Glomerular endothelial cell (primary cell): ENCODE measurements around the gene SELENOT. TPM values are rescaled to one million over a fixed set of nuclear protein-coding genes. Genes with fewer than 3 reads are reported as not detected.
A peak's percentile ranks its signal among the peaks of the same experiment; 100 is the strongest.
"Not testable (repeated sequence)": the region's sequence is repeated elsewhere in the genome, so short reads cannot be mapped to it uniquely, and the experiment has no call there.

Experiments
- DNase-seq: peaks from one replicate; pipeline ENCODE4 v3.0.0-alpha.2; 2011; ENCODE audit warnings: low read depth, low spot score; ENCODE audit errors: extremely low read depth
- total RNA-seq: library from RNA; depleted of rRNA; stranded (reverse); fragments of >200 nt; gene quantifications from 2 replicates; pipeline ENCODE4 v1.2.3, GENCODE V29; 2015

Gene SELENOT
- 130 and 133 TPM in 2 replicates for total RNA-seq

DNA sequence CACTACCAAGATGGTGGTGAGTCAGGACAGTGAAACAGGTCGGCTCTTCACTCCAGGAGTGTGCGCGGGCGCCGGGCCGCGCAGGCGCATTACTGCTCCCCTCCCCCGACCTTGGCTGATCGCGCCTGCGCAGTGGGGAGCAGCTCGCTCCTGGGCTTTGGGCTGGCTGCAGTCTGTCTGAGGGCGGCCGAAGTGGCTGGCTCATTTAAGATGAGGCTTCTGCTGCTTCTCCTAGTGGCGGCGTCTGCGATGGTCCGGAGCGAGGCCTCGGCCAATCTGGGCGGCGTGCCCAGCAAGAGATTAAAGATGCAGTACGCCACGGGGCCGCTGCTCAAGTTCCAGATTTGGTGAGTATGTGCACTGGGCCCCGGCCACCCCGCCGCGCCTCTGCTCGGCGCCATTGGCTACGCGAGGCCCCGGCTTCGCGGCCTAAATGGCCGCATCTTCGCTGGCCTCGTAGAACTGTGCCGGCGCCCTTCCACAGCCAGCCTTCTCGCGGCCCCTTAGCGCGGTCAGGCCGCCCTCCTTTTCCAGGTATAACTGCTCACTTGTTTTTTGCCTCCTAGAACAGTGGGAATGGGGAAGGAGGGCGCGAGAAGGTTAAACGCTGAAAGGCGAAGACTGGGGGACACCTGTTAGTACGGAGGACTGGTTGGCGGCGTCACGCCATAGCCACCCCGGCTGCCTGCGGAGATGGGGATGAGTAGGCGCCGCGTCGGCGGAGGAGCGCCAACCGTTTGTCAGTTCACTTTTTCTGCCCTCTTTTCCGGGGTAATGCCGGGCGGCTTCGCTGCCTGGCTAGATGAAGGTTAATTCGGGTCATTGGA, at the start of gene SELENOT:
Gene SELENOT, plus strand, starts transcription at position 169 of the 827 bp plus-strand sequence. Its CDS starts 42 bp downstream, at position 211.
- peak; percentile 78 for DNase-seq

DNA sequence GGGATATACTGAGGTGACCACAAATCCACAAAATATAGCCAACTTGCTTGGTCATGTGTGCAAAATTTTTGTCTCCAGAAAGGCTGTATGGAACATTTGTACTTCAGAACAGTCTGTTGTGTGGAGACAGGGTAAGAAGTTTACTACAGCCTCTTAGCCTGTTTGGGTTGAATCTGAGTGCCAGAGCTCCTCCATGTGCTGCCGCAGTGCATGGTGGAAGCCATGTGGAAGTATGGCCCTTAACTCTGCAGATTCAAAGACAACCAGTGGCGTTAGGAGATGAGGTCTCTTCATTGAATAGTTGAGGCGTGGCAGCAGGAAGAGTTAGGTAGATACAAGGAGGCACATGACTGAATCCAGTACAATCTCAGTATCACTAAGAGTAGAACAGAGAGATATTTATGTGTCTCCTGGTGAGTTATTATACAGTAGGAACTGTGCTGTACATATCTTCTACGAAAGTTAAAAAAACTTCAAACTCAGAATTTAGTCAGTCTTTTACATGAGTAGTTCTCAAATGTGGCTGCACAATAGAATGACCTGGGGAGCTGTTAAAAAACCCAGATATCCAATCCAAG, 47.2 kb upstream of the SELENOT start:
- DNase-seq = no peak

- DNase-seq = peak; percentile 55
Observed at GRCh38 chr3:150556792-150557191, 46.3 kb upstream of the SELENOT start.

DNA sequence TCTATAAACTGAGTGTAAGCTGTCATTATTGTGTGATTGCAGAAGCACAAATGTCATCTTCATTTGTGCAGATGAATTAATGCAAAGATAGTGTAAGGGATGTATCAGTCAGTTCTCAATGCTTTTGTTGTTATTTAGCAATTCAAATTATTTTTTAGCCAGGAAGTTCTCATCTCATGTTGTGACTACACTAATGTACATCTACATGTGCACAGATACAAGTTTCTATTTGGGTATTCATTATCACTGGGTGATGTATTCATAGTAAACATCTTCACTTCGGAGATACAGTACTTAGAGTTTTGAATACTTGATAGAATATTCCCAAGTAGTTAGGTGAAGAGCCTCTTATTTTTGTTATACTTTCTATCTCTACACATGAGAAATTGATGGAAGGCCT, 45.4 kb upstream of the SELENOT start:
- DNase-seq = no peak

GRCh38 chr3:150564243-150564642, 38.9 kb upstream of the SELENOT start:
- no peak for DNase-seq

GRCh38 chr3:150567328-150567727, 35.8 kb upstream of the SELENOT start:
- DNase-seq = no peak

- no peak for DNase-seq
Observed at GRCh38 chr3:150577855-150578254, 25.3 kb upstream of the SELENOT start.

DNA sequence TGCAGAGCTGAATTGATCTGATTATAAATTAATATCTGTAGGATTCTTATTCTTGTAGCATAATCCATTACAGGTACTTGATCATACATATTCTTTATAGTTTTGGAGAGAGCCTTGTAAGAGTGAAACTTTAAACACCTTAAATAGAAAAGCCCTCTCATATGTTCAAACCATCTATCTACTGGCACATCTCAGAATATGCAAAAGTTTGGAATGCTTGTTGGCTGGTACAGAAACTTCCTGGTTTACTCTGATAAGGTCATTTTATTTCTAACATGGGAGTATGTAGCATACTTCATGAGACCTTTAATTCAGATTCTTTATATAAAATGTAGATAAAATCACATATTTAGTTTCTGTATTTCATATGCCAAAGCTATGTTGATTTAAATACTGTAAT, 21.9 kb upstream of the SELENOT start:
- no peak for DNase-seq

DNA sequence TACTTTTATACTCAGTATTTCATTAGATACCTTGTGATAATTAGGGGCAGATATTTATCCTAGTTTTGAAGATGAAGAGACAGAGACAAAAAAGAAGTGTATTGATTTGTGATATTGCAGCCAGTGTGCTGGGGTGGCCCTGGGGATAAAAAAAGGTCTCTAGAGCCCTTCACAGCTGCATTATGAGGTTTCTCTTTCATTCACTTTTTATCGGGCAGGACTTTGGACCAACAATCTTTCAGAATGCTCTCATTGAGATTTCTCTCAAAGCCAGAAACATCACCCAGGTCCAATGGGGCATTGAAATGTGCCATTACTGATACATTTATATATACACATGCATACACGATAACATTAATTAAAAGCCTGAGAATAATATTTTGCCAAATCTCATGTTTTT, 20.5 kb upstream of the SELENOT start:
- DNase-seq = no peak

DNA sequence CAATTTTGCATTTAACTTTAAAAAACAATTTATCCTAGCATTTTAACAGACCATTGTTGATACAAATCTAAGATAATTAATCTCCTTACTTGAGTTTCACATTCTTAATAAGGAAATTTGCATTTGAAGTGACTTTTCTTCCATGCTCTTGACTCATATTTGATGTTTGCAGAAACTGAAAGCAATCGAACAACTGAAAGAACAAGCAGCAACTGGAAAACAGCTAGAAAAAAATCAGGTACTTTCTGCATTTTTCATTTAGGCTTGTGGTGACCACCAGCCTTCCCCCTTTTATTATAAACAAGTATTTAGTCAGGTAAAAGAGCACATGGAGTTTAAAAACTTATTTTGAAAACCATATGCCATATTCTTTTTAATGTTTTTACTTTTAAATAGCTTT, 20.1 kb upstream of the SELENOT start:
- no peak for DNase-seq

GRCh38 chr3:150588027-150588830, 14.9 kb upstream of the SELENOT start:
- DNase-seq = no peak

DNA sequence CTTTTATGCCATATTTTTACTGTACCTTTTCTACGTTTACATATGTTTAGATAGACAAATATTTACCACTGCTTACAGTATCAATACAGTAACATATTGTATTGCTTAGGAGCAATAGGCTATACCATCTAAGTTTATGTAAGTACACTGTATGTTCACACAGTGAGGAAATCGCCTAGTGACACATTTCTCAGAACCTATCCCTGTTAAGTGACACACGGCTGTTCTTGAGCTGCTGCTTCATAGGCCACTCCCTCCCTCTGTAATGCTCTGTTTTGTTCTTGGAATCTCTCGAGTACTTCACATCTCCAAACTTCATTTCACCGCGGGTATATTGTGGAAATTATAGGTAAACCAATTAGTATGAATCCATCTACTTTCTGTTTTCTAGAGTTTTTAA, 13.4 kb upstream of the SELENOT start:
- no peak for DNase-seq

DNA sequence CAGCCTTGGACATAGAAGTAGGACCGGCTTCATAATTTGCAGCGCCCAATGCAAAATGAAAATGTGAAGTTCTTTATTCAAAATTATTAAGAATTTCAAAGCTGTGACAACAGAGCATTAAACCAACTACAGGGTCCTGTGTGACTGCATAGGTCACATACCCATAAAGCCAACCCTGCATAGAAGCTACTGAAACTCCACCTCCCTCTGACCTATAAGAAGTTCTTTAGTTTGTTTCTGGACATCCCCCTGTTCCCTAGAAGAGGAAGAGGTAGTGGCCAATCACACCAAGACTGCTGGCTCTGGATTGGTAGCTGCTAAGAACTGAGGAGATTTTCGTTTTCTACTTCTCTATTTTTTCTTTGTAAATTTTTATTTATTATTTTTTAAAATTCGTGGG, 9.0 kb upstream of the SELENOT start:
- no peak for DNase-seq

DNA sequence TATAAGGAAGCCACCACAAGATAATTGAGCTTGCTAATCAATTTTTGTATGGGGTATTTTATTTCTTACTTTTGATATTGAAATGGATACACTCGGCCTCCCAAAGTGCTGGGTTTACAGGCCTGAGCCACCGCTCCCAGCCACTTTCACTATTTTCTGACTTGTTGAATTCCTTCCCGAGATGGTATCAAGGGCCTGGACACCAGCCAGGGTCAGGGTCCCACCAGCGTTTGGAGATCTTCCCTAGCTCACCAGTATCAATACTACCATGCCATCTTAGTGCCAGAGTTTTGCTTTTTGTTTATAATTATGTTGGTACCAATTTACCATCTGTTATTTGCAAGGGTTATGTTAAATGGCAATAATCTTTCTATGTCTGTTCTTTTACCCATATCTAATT, 5.5 kb upstream of the SELENOT start:
- no peak for DNase-seq

DNA sequence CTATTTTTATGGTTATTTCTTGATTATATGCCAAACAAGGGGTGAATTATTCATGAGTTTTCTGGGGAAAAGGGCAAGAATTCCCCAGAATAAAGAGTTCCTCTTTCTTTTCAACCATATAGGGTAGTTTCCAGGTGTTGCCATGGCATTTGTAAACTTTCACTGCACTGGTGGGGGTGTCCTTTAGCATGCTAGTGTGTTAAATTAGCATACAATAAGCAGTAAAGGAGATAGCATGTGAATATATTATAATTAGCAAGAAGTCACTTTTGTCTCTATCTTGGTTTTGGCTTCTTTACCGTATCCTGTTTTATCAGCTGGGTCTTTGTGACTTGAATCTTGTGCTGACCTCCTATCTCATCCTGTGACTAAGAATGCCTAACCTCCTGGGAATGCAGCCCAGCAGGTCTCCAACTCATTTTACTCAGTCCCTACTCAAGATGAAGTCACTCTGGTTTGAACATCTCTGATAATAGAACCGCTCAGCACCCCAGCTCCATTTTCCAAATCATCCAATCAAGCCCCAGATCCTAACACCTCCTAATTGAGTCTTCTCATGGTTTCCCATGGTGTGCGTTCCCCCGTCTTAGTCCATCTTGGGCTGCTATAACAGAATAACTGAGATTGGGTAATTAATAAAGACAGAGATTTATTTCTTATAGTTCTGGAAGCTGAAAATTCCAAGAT, 3.4 kb upstream of the SELENOT start:
- peak; percentile 39 for DNase-seq

- not testable (repeated sequence) for DNase-seq
Observed at GRCh38 chr3:150600647-150601530, 2.2 kb upstream of the SELENOT start.

- DNase-seq = no peak
Observed at GRCh38 chr3:150602426-150603152, 532 bp upstream of the SELENOT start.

- no peak for DNase-seq
Observed at GRCh38 chr3:150603980-150604319, 829 bp downstream of the SELENOT start.

DNA sequence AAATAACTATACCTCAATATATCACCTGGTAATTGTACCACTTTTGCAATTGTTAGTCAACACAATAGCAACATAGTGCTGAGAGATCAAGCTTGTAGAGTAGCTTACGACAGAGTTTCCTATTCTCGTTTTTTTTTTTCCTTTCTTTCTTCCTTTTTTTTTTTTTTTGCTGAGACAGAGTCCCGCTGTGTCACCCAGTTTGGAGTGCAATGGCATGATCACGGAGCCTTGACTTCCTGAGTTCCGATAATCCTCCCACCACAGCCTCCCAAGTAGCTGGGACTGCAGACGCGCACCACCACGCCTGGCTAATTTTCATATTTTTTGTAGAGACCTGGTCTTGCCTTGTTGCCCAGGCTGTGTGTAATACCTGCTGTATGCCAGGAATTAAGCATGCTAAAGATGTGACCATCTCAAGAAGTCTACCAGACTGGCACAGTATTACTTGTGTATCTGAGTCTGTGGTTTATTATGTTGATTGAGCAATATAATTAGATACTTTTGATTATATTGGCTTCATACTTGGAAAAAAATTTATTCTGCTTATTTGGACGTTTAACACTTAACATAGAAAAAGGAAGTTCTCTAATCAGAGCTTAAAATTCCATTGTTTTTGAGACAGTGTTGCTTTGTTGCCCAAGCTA, 3.0 kb downstream of the SELENOT start:
- DNase-seq = no peak
